K562 (cell line): ENCODE data around the gene AZU1. TPM values are rescaled to one million over a fixed set of nuclear protein-coding genes. Genes with fewer than 3 reads are reported as not detected.
"Not testable (repeated sequence)": the region's sequence is repeated elsewhere in the genome, so short reads cannot be mapped to it uniquely, and the experiment has no call there.

Experiments
- ATAC-seq: fragments of 200-7000 bp; cut with Tn5 transposase; 3 replicates; pipeline ENCODE4 v1.9.1; 2020; ENCODE audit warnings: moderate library complexity
- BruUV-seq: library from RNA; stranded (reverse); fragments of 400-500 nt; replicated peaks from 2 replicates; lab custom pipeline; 2021; lab: Mats Ljungman, UMichigan
- CTCF ChIA-PET: fragments of 300-600 bp; formaldehyde crosslinking; extraction: SDS; loops from one replicate; lab custom pipeline; 2021; ENCODE audit warnings: low intra/inter-chr PET ratio; lab: Yijun Ruan, JAX
- POLR2A ChIA-PET: fragments of 300-600, 350-650 bp; sonication (Branson Sonifier 250); formaldehyde crosslinking; extraction: SDS; loops from one replicate; lab custom pipeline; 2021; ENCODE audit warnings: antibody characterized with exemption, inconsistent platforms; lab: Yijun Ruan, JAX
- DNase-seq, 4 experiments: peaks; one replicate each; pipeline versions ENCODE4 v3.0.0 to v3.0.0-alpha.2; 2011 to 2018; ENCODE audit warnings: low spot score in 3 of 4, mixed read lengths in 3 of 4; ENCODE audit errors: extremely low read depth in 1 of 4
- FAIRE-seq: peaks from 2 replicates; lab custom pipeline; 2011; peaks lifted over from hg19 to GRCh38; lab: Jason Lieb, UNC
- H2AFZ ChIP-seq: 2 replicates; pipeline ENCODE4 v1.6.0; 2011; ENCODE audit warnings: low read depth, low read length, control low read depth, inconsistent platforms
- H3K27ac ChIP-seq: fragments of 200-600 bp; 3 replicates; pipeline ENCODE4 v1.8.0; 2011; ENCODE audit warnings: low read depth, mild to moderate bottlenecking, control low read depth, inconsistent platforms, low read length, moderate library complexity, mixed read lengths; ENCODE audit errors: extremely low read depth
- H3K27me3 ChIP-seq, 2 experiments: fragments of 300-600 bp in 1 of 2; 2 replicates in 1 of 2; 3 replicates in 1 of 2; pipeline versions ENCODE4 v1.6.0 to v1.8.0; 2011; ENCODE audit warnings: inconsistent platforms in 2 of 2, low read length in 2 of 2, mild to moderate bottlenecking in 1 of 2, mixed read lengths in 1 of 2, moderate library complexity in 1 of 2; ENCODE audit not compliant: control insufficient read depth in 2 of 2, insufficient read depth in 2 of 2
- H3K36me3 ChIP-seq: fragments of 300-600 bp; 3 replicates; pipeline ENCODE4 v1.8.0; 2011; ENCODE audit warnings: mild to moderate bottlenecking, low read length, inconsistent platforms; ENCODE audit not compliant: control insufficient read depth, insufficient read depth
- H3K4me1 ChIP-seq, 2 experiments: fragments of 200-600 bp in 1 of 2; replicated peaks in 1 of 2; 2 replicates in 1 of 2; 3 replicates in 1 of 2; pipeline versions ENCODE4 v1.5.1 to v1.8.0; 2011; ENCODE audit warnings: inconsistent platforms in 2 of 2, low read length in 2 of 2, mild to moderate bottlenecking in 1 of 2, mixed read lengths in 1 of 2, moderate library complexity in 1 of 2; ENCODE audit not compliant: control insufficient read depth in 2 of 2, insufficient read depth in 2 of 2
- H3K4me2 ChIP-seq: 2 replicates; pipeline ENCODE4 v1.6.1; 2011; ENCODE audit warnings: low read length, control low read depth, inconsistent platforms, mixed read lengths; ENCODE audit not compliant: insufficient read depth
- H3K4me3 ChIP-seq: fragments of 200-600 bp; sonication (generic), shearing (Covaris generic); 2 replicates; pipeline ENCODE4 v1.5.1; 2016; ENCODE audit warnings: control low read depth, inconsistent platforms
- H3K79me2 ChIP-seq: fragments of 200-600 bp; 3 replicates; pipeline ENCODE4 v1.8.0; 2011; ENCODE audit warnings: low read length, inconsistent platforms; ENCODE audit not compliant: control insufficient read depth, insufficient read depth
- H3K9ac ChIP-seq, 2 experiments: 2 replicates each; pipeline versions ENCODE4 v1.6.0 to v1.6.1; 2011; ENCODE audit warnings: low read depth in 2 of 2, low read length in 2 of 2, control low read depth in 1 of 2, inconsistent platforms in 1 of 2, mild to moderate bottlenecking in 1 of 2, mixed read lengths in 1 of 2; ENCODE audit not compliant: insufficient read depth in 1 of 2
- H3K9me1 ChIP-seq: one replicate; pipeline ENCODE4 v1.6.0; 2011; ENCODE audit warnings: inconsistent platforms, mild to moderate bottlenecking, low read length, moderate library complexity; ENCODE audit not compliant: control insufficient read depth, insufficient read depth
- H3K9me3 ChIP-seq: replicated peaks from 2 replicates; pipeline ENCODE4 v1.5.1; 2011; ENCODE audit warnings: low read depth, low read length, inconsistent platforms; ENCODE audit not compliant: control insufficient read depth, insufficient read depth
- H4K20me1 ChIP-seq: replicated peaks from 2 replicates; pipeline ENCODE4 v1.6.1; 2011; ENCODE audit warnings: low read length, inconsistent platforms, mixed read lengths; ENCODE audit not compliant: control insufficient read depth, insufficient read depth
- BCOR ChIP-seq: fragments of 450-650 bp; IDR thresholded peaks from 2 replicates; pipeline ENCODE4 v1.6.1; 2016
- FOXP1 ChIP-seq: sonication (generic); formaldehyde crosslinking; IDR thresholded peaks from 2 replicates; pipeline ENCODE4 v1.8.0; 2022; ENCODE audit warnings: mild to moderate bottlenecking, missing genetic modification reagents
- HIVEP1 ChIP-seq: fragments of 250-450 bp; sonication (Bioruptor Pico); IDR thresholded peaks from 2 replicates; pipeline ENCODE4 v1.4.0; 2020; ENCODE audit warnings: mild to moderate bottlenecking
- KAT7 ChIP-seq: sonication (generic); formaldehyde crosslinking; IDR thresholded peaks from 2 replicates; pipeline ENCODE4 v1.8.0; 2022; ENCODE audit warnings: missing genetic modification reagents, mild to moderate bottlenecking, borderline replicate concordance
- NUFIP1 ChIP-seq: fragments of 450-650 bp; IDR thresholded peaks from 2 replicates; pipeline ENCODE4 v1.6.1; 2018; ENCODE audit not compliant: partially characterized antibody
- RBM14 ChIP-seq: fragments of 200-400 bp; formaldehyde crosslinking; IDR thresholded peaks from 2 replicates; pipeline ENCODE4 v1.6.1; 2018; ENCODE audit warnings: low read depth, mild to moderate bottlenecking, low read length, moderate library complexity, borderline replicate concordance; ENCODE audit not compliant: insufficient read depth
- RBM25 ChIP-seq: fragments of 200-400 bp; formaldehyde crosslinking; IDR thresholded peaks from 2 replicates; pipeline ENCODE4 v1.6.1; 2018; ENCODE audit warnings: low read length, low read depth, moderate library complexity; ENCODE audit not compliant: severe bottlenecking
- ZNF121 ChIP-seq: sonication (generic); formaldehyde crosslinking; conservative IDR thresholded peaks from 2 replicates; pipeline ENCODE4 v1.8.0; 2022; ENCODE audit warnings: missing genetic modification reagents
- WGBS: fragments of 100-300 bp; shearing (Covaris generic); methylation state at CpG from one replicate; pipeline ENCODE4 v1.1.6; 2016; ENCODE audit warnings: low coverage, mixed read lengths; ENCODE audit not compliant: insufficient coverage; ENCODE audit errors: missing lambda C conversion rate; 5-methylcytosine and 5-hydroxymethylcytosine counted together
- in situ Hi-C: fragments of 300-500 bp; cut with MboI; formaldehyde crosslinking; loops from 4 replicates; pipeline ENCODE4 v1.15.0; 2018; ENCODE audit warnings: inconsistent platforms, mixed read lengths
- intact Hi-C: fragments of 100-400 bp; cut with micrococcal nuclease; formaldehyde crosslinking; loops from 2 replicates; pipeline ENCODE4 v1.14.2; 2022
- polyA plus RNA-seq, 8 experiments: library from polyadenylated mRNA; depleted of rRNA in 4 of 8; stranded (reverse) in 5 of 8; unstranded in 3 of 8; fragments of >200 nt; fragmentation: Nextera tagmentation in 2 of 8; fragmentation: Illumina TruSeq in 1 of 8; extraction: Ambion mirVana in 2 of 8; extraction: Trizol in 1 of 8; gene quantifications; 2 replicates each; pipeline versions ENCODE4 v1.2.1 to v1.2.3, GENCODE V29; 2011 to 2014; ENCODE audit warnings: inconsistent platforms in 1 of 8, missing spikeins in 1 of 8
- total RNA-seq, 7 experiments: library from RNA; depleted of rRNA in 6 of 7; stranded (reverse); fragments of >200 nt in 6 of 7; fragmentation: Illumina TruSeq in 2 of 7; extraction: Trizol in 2 of 7; gene quantifications; 2 replicates each; pipeline versions ENCODE4 v1.2.1 to v1.2.3, GENCODE V29; 2011 to 2021; ENCODE audit warnings: low replicate concordance in 1 of 7
- TF ChIP-seq, protein P1 (sequence below): fragments of 450-650 bp; IDR thresholded peaks from 2 replicates; pipeline ENCODE4 v1.6.1; 2017; ENCODE audit warnings: antibody characterized with exemption
- TF ChIP-seq, protein P2 (sequence below): fragments of 250-450 bp; sonication (Bioruptor Pico); IDR thresholded peaks from 2 replicates; pipeline ENCODE4 v1.4.0; 2020; ENCODE audit warnings: borderline replicate concordance

AZU1 gene
- total and polyA plus RNA-seq, 9 of the 15 experiments (the other 6 are each of a cell fraction or from before 2014, with no cell fraction given), result 0.29 to 1.9 (median 0.59) TPM; not detected in 3

DNA sequence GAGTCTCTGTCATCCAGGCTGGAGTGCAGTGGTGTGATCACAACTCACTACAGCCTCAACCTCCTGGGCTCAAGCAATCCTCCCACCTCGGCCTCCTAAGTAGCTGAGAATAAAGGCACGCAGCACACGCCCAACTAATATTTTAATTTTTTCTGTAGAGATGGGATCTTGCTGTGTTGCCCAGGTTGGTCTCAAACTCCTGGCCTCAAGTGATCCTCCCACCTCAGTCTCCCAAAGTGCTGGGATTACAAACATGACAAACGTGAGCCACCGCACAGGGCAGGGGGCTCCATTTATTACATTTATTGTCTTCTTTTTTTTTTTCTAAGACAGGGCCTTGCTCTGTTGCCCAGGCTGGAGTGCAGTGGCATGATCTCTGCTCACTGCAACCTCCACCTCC is 7.4 kb upstream of the AZU1 start:
- FAIRE-seq, result not testable (repeated sequence)
- TSS peak; percentile 37 for BruUV-seq
- TF ChIP-seq ZNF121 (CRISPR knock-in tag), result peak; percentile 85
- TF ChIP-seq BCOR, result peak; percentile 59
- TF ChIP-seq RBM25, result peak; percentile 22
- TF ChIP-seq, all 486 proteins: peak for 3; not testable (repeated sequence) for 483
- H3K9me3 ChIP-seq, H3K4me2 ChIP-seq, intact Hi-C loops, H3K27ac ChIP-seq, H3K27me3 ChIP-seq, H3K9me1 ChIP-seq, CTCF ChIA-PET, ATAC-seq, H3K4me3 ChIP-seq, in situ Hi-C loops, H3K36me3 ChIP-seq, H4K20me1 ChIP-seq, H2AFZ ChIP-seq, DNase-seq: not testable (repeated sequence)
- Histone ChIP-seq H3K9ac (peak overlapping the region in 1 of 2 experiments; percentile 26; a peak in 1 of 4 replicates), H3K4me1 (peaks cover 15 to 68% of the 10 kb centered on the region in 2 experiments), H3K79me2 (peaks cover 22% of the 10 kb centered on the region; the same call in 2 of the 3 replicates)
- POLR2A ChIA-PET, result interaction anchor here (0.7 to 1.2 kb wide), 4 partner anchors 10 to 21 kb away, joined by 3 to 4 read pairs (median 4); no protein-coding TSS in a partner anchor
- 75% methylated on average over 4 of the region's 5 CpGs for WGBS

DNA sequence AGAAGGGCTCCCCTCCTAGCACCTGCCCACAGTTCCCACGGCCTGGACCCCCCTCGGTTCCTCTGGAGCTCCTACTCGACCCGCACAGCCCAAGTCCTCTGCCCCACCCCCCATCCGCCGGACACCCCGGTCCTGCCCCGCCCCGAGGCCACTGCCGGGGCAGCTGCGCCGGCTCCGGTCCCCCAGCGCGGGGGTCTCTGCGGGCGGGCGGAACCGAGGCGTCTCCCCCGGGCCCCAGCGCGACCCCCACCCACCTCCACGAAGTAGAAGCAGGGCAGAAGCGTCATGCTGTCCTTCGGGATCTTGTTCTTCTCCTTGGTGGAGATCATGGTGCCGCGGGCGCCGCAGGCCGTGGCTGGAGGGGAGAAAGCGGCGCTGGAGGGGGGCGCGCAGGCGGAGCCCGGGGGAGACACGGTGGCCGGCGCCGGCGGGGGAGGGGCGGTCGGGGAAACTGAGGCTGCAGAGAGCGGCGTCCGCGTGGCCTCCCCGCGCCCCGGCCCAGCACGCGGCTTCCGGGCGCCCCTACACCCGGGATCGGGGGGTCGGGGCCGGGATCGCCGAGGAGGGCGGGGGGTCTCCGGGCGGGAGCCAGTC is 6.3 kb upstream of the AZU1 start:
- intact Hi-C loops, result no loop called here
- TF ChIP-seq, protein P1, sequence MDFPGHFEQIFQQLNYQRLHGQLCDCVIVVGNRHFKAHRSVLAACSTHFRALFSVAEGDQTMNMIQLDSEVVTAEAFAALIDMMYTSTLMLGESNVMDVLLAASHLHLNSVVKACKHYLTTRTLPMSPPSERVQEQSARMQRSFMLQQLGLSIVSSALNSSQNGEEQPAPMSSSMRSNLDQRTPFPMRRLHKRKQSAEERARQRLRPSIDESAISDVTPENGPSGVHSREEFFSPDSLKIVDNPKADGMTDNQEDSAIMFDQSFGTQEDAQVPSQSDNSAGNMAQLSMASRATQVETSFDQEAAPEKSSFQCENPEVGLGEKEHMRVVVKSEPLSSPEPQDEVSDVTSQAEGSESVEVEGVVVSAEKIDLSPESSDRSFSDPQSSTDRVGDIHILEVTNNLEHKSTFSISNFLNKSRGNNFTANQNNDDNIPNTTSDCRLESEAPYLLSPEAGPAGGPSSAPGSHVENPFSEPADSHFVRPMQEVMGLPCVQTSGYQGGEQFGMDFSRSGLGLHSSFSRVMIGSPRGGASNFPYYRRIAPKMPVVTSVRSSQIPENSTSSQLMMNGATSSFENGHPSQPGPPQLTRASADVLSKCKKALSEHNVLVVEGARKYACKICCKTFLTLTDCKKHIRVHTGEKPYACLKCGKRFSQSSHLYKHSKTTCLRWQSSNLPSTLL, result no peak
- TF ChIP-seq FOXP1 (CRISPR knock-in tag), result no peak
- TF ChIP-seq, protein P2, sequence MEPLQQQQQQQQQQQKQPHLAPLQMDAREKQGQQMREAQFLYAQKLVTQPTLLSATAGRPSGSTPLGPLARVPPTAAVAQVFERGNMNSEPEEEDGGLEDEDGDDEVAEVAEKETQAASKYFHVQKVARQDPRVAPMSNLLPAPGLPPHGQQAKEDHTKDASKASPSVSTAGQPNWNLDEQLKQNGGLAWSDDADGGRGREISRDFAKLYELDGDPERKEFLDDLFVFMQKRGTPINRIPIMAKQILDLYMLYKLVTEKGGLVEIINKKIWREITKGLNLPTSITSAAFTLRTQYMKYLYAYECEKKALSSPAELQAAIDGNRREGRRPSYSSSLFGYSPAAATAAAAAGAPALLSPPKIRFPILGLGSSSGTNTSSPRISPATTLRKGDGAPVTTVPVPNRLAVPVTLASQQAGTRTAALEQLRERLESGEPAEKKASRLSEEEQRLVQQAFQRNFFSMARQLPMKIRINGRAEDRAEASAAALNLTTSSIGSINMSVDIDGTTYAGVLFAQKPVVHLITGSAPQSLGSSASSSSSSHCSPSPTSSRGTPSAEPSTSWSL (CRISPR knock-in tag), result no peak
- no peak for TF ChIP-seq KAT7 (CRISPR knock-in tag)
- no peak for TF ChIP-seq RBM14
- no peak for TF ChIP-seq NUFIP1
- TF ChIP-seq HIVEP1 (CRISPR knock-in tag), result no peak

More for the DNA sequence above, 6.3 kb upstream of the AZU1 start:
- in situ Hi-C loops, result no loop called here
- H4K20me1 ChIP-seq, result no peaks in the 10 kb centered on the region
- no peaks in the 10 kb centered on the region for H3K27me3 ChIP-seq
- H3K9ac ChIP-seq, result peak overlapping the region; percentile 62 to 93
- ATAC-seq (peak; percentile 75), DNase-seq (peak; percentile 65 to 85 (median 84)), FAIRE-seq (no peak)
- H2AFZ ChIP-seq, result peak overlapping the region; percentile 51
- BruUV-seq, result no TSS peak
- peak overlapping the region; percentile 71; the same call in 1 of the 2 replicates for H3K4me2 ChIP-seq
- under 1% methylated on average over 22 of the region's 64 CpGs for WGBS
- ChIA-PET CTCF (no interaction called here), POLR2A (interaction anchor here (1.0 kb wide), 2 partner anchors 14 to 23 kb away, joined by 3 to 4 read pairs; no protein-coding TSS in a partner anchor)
- peak overlapping the region; percentile 83 for H3K27ac ChIP-seq
- peaks cover 22% of the 10 kb centered on the region; the same call in 2 of the 3 replicates for H3K79me2 ChIP-seq
- no peaks in the 10 kb centered on the region for H3K36me3 ChIP-seq
- peaks cover 15 to 67% of the 10 kb centered on the region in 2 experiments for H3K4me1 ChIP-seq
- H3K9me1 ChIP-seq, result no peaks in the 10 kb centered on the region
- peak overlapping the region; percentile 85 for H3K4me3 ChIP-seq
- H3K9me3 ChIP-seq, result no peaks in the 10 kb centered on the region
